Raji (cell line): ENCODE measurements around the gene NSG2.

Experiments used
- POLR2A ChIP-seq: IDR thresholded peaks from 2 replicates; pipeline ENCODE4 v1.6.1; 2011; ENCODE audit warnings: low read depth, low read length, control low read depth; ENCODE audit not compliant: insufficient read depth

The NSG2 gene

DNA sequence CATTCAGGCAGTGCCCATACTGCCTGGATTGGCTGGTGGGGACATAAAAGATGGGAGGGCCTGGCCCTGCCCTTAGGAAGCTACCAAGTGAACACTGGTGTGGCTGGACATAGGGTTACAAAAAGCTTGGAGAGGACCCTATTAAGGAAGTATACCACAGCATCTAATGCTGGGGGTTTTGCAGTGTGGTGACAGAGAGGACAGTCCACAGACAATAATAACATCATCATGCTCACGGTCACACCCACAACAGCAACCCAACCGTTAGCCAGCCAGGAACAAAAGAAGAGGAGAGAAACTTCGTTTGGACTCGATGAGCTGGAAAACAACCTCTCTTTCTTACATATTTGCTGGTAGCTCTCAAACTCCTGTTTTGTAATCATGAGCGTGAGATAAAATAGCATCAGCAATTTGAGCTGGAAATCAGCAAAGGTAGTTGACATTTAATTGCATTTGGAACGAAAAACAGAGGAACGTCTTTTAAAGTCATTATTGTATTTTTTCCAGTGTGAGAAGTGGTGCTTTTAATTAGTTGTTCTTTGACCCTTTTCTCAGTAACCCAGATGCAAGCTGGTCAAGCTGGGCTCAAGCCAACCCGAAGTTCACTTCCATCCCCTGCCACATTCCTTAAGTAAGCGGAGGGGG is 73.4 kb downstream of the NSG2 start:
- TF ChIP-seq POLR2A, result no peak

DNA sequence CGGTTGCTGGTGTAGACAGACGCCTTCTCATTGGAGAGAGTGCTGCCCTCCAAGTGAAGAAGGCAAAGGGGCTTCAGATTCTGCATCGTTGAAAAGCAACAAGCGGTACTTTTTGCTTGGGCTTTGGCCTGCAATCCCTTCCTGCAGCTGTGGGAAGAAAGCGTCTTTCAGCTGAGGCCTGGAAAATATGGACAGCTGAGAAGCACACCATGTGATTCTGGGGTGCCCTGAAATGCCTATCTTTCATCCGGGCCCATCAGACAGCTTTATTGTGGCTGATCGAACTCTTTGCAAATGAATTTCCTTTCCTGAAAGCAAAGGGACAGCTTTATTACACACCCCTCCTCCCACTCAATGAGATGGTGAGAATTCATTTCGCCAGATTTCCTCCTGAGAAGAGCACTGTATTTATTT is 74.0 kb downstream of the NSG2 start:
- TF ChIP-seq POLR2A, result no peak

DNA sequence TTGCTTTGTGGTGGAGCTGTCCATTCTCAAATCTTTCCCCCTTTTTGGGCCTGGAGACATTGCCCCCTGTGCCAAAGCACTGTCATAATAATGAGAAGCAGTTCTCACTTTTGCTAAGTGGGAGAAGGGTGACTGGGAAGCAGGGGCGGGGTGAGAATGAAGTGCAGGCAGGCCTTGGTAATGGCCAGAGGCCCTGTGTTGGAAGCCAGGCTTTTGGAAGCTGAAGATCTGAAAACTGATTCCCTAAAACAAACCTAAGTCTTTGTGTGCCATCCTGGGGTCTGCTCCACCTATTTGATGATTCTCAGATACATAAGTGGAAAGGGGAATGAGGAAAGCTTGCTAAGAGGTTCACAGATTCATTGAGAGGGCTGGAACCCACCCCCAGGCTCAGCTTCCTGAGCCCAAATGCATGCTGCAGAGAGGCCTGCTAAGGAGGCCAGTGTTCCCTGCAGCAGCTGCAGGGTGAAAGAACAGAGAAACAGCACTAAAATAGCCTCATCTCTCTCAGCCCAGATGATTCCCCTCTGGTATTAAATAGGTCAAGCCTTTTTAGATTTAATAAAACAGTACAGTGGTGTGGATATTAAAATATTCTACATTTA is 75.0 kb downstream of the NSG2 start:
- no peak for TF ChIP-seq POLR2A

DNA sequence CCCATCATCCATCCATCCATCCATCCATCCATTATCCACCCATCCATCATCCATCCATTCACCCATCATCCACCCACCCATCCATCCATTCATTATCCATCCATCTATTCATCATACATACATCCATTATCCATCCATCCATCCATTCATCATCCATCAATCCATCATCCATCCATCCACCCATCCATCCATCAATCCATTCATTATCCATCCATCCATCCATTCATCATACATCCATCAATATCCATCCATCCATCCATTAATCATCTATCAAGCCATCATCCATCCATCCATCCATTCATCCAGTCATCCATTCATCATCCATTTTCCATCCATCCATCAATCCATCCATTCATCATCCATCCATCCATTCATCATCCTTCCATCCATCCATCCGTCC is 89.0 kb downstream of the NSG2 start:
- no peak for TF ChIP-seq POLR2A

DNA sequence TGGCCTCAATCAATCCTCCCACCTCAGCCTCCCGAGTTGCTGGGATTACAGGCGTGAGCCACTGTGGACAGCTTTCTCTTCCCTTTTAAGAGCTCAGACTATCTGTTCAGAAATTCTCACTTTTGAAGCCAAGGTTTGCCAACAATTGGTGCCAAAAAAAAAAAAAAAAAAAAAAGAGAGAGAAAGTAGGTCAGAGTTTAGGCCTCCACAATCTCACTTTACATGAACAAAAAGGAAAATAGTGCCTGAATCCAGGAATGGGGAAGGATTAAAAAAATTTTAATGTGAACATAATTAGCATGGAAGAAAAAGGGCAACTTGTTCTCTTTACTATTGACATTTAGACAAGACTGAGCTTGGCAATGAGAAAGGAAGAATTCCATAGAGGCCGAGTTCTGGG is 94.1 kb downstream of the NSG2 start:
- no peak for TF ChIP-seq POLR2A

DNA sequence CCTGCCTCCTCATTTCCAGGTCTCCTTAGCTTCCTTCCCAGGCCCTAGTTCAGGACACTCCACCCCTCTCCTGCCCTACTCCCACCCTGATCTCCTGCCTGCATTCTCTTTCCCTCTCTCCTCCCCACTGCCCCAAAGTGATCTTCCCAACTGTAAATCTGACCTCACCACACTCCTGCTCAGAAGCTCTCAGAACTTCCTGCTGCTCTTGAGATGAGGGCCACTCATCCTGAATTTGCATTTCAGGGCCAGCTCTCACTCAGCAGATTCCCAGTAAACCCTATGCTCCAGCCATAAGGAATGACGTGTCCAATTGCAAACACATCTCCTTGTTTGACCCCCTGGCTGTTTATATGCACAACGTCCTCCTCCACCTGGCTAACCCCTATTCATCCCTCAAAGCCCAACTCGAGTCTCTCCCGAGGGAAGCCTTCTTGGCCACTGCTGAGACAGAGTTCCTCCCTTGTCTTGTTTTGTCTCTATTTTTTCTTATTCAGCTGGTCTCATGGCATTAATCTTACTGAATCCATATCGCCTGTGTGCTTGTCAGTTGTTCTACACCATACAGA is 95.0 kb downstream of the NSG2 start:
- TF ChIP-seq POLR2A, result no peak

DNA sequence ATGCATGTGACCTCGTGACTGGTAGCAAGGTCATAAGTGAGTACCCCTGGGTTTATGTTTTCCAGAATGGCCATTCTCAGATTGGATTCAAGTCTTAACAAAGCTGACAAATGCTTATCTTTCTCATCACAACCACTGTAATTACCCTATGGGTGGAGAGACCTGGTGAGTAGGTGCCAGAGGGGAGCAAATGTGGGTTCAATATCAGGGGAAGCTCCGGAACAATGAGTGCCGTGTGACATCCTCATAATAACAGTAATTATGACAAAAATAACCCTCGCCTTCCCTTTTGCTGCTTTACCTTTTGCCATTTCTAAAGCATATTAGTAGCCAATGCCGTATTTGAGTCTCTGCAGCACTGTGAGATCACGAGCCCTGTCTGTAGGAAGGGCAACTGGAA is 95.9 kb downstream of the NSG2 start:
- no peak for TF ChIP-seq POLR2A

DNA sequence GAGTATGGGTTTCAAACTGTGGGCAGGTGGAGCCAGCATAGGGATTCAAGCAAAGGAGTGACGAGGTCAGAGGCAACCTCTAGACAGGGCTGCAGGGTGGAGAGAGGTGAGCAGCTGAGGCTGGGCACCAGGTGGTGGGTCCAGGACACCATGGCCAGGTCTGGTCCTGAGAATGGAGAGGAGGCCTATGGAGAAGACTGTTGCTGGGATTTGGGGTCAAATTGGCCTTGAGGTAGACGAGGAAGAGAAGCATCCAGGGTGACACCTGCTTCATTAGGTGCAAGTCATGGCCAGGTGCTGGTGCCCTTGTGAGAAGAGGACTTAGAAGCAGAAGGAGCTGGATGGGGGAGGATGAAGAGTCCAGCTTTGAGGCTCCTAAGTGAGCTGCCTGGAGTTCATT is 99.6 kb downstream of the NSG2 start:
- no peak for TF ChIP-seq POLR2A

DNA sequence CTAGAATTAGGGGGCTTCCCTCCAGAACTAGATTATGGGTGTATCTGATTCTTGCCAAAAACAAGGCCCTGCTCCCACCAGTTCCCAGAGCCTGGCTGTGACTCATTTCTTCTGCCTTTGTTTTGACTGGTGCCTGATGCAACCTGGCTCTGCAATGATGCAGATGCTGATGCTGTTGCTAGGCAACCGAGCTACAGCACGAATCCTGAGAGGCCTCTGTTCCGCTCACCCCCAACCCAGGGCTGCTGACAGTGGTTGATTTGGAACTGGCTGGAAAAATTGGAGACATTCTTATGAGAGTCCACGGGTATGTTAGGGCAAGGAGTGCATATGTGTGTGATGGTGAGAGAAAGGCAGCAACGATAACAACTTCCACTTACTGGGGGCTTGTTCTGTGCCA is 100.3 kb downstream of the NSG2 start:
- TF ChIP-seq POLR2A, result no peak

DNA sequence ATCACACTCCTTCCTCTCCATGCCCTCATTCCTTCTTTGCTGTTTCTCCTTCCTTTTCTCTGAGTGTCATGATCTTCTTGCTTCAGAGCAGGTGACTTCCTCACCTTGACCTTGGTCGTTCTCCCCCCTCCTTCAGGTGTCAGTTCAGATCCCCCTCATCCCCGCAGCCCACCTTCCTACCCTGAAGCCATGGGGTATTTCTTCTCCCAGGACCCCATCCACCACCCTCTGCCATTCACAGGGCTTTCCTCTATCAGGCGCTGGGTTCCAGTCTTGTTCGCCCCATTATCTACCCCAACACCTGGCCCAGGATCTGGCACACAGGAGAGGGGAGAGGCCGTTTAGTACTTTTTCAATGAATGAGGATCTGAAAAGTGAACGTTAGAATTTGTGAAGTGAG is 101.0 kb downstream of the NSG2 start:
- no peak for TF ChIP-seq POLR2A

DNA sequence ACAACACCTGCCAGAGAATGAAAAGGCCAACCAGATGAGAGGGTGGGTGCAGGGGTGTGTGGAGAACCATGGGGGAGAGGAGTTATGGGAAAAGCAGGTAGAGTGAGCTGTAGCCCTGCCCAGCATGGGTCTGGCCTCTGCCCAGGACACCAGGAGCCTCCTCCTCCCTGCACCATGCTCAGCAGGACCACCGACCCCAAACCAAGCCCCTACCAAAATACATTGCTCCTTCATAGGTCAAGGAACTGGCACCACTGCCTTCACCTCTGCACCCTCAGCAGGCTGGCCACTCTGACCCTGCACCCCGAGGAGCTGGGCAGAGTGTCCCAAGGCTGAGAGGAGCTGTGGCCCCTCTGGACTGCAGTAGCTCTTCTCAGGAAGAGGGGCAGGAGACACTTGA is 102.0 kb downstream of the NSG2 start:
- no peak for TF ChIP-seq POLR2A

DNA sequence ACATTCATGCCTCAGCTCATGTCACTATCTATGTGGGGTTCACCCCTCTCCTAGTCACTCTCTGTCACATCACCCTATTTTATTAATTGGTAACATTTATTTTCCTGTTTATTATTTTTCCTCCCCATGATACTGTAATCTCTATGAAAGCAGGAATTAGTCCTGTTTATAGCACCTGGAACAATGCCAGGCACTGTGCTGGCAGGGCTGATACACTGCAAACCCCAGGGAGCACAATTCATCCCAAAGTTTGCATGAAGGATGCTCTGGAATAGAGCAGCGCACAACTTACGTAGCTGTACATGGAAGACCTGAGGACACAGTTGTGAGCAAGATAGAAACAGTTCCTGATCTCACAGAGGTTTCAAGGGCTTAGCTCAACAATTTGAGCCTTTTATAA is 103.2 kb downstream of the NSG2 start:
- TF ChIP-seq POLR2A, result no peak

DNA sequence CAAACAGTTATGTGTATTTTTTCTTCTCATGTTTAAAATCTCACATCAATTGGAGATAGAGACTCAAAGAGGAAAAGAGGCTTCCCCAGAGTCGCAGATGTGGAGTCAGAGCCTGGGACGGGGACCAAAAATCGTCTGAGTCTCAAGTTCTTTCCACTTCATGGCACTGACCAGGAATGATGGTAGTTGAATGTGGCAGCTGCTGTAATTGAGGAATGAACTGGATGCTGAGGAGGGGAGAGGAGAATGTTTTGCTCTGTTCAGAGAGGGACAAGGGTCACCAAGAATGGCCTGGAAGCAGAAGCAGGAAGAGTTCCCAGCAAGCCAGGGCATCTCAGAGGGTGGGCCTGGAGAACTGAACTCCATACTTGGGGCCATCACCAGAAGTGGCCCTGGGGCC is 103.9 kb downstream of the NSG2 start:
- TF ChIP-seq POLR2A, result no peak

DNA sequence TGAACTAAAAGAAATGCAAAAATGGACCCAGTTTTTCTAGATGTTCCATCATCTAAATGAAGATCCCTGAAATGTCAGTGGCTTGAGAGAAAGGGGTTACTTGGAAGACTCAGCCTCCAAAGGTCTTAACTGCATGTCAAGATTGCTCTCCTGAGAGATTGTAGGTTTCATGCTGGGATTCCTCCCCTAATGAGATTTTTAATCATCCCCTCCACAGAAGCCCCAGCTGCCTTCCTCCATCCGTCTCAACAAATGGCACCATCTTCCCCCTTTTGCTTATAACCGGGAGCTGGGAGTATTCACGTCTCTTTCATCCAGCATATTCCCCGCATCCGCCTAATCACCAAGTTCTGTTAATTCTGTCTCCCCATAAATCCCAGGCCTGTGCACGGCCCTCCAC is 104.5 kb downstream of the NSG2 start:
- TF ChIP-seq POLR2A, result no peak

DNA sequence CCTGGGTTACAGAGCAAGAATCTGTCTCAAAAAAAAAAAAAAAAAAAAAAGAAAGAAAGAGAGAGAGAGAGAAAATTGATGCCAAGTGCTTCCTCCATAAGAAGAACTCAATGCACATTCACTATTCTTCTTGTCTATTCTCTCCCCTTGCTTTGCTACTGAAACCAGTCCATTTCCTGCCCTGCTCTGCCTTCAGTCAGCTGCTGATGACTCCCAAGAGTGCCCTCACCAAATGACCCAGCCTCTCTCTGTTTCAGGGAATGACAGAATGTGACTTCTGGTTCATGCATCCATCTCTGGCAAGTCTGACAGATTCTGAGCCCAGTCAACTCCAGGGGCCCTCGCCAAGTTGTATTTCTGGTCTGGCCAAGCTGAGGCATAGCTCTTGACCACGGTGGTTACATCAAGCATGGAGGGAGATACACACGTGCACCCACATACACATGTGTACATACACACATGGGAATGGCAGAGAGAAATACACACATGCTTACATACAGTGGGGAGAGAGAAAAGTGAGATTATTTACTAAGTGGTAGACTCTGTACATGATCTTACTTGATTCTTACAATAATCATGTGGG is 106.2 kb downstream of the NSG2 start:
- no peak for TF ChIP-seq POLR2A

DNA sequence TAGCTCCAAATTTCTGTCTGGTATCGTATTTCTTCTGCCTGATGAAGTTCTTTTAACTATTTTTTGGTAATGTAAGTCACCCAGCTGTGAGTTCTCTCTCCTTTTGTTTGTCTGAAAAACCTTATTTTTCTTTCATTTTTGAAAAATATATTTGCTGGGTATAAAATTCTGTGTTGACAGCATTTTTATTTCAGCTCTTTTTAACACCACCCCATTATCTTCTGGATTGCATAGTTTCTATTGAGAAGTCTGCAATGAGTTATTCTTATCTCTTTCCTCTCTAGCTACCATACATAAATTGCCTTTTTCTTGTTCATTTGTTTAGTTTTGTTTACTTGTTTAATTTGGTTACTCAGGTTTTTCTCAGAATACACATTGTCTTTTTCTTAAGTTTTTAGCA is 109.1 kb downstream of the NSG2 start:
- no peak for TF ChIP-seq POLR2A
